ENCODE results near the gene NOVA1.

GRCh38 chr14:26401179-26401968 is 196.5 kb downstream of the NOVA1 start:
- TF ChIP-seq CTCF (optimal IDR thresholded peaks at IDR 0.05 in 1 of 3, IDR thresholded peaks at IDR 0.05 in 1 of 3, conservative IDR thresholded peaks at IDR 0.05 in 1 of 3; ENCODE audit: extremely low read depth in 1 of 3, insufficient read depth in 2 of 3, low read length in 3 of 3) (no peak), EZH2 (IDR thresholded peaks at IDR 0.05; ENCODE audit: low read length) (no peak)

All from keratinocyte (primary cell).